Embryonic facial prominence (tissue), 1 donor: Measurements from ENCODE around the gene SHQ1.

Source experiments
- DNase-seq: peaks from one replicate; pipeline ENCODE4 v3.0.0-alpha.2; 2016; ENCODE audit errors: extremely low spot score

SHQ1 gene

DNA sequence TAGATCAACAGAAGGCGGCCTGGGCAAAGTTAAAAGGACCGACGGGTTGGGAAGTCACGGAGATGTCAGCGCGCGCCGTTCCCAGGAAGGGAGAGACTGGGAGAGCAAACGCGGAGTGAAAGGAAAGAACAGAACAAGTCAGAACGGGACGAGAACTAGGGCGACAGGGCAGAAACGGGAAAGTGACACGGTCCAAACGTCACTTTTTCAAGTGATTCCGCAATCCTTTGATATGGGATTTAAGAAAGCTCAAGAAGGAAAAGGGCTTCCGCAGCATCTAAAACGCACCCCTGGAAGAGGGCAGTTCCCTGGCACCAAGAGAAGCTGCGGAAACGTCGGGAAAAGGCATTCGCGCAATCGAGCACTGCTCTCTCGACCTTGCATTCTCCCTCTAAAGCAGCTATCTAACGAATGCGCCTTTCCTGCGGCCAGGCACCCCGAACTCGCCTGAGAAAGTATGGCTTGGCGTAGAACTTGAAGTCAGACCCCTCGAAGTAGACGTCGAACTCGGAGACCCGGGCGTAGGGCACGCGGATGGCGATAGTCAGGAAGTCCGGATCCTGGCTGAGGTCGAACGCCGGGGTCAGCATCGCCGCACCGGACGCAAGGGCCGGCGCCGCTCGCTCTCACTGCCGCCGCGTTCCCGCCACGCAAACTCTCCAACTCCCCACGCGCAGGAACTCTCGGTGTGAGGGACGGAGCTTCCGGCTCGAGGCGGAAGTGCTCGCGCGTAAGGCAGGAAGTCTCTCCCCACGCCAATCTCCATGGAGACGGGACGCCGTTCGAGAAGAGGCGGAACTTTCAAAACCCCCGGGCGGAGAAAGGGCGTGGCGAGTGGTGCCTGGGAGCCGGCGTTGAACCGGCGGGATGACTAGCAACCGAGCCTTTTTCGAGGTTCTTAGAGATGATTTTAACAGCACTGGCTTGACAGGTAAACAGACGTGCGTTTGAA, at the start of gene SHQ1:
SHQ1 (minus strand) TSS at position 695 of the 952 bp plus-strand sequence; CDS start at position 590, 105 bp downstream.
- peak; percentile 89 for DNase-seq

DNA sequence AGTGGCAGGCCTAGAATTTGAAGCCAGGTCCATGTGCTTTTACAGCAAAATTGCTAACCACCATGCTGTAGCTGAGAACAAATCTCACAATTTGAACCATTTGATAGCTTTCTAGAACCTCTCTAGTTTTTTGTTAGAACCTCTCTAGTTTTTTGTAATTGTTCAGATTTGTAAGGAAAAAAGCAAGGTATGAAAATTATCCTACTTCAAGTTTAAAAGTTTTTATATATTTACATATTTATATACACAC, 49.4 kb upstream of the SHQ1 start:
- no peak for DNase-seq

DNA sequence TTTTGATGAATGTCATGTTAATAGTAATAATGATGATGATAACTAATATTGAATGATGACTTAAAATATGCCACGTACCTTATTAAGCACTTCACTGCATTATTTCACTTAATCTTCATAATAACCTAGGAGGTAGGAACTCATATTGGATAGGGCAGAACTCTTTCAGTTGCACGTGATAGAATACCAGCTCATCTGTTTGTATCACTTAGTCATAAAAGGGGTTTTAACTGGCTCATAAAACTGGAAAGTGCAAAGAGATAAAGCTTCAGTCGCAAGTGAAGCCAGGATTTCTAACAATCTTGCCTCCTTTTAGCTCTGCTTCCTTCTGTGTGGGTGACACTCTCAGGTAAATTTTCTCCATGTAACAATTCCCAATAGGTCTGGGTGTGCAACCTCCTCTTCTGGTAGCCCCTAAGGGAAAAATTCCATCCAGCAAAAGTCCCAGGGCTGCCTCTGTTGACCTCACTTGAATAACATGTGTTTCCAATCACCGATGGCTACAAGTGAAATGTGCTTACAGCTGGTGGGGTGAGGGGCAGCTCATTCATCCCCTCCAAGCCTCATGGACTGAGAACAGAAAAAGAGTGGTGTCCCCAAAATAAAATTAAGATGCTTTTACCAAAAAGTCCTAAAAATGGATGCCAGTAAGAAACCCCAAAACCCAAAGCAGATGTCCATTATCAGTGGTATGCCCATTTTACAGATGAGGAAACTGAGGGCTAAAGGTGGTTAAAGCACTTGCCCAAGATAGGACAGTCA, 48.9 kb upstream of the SHQ1 start:
- DNase-seq = no peak

DNA sequence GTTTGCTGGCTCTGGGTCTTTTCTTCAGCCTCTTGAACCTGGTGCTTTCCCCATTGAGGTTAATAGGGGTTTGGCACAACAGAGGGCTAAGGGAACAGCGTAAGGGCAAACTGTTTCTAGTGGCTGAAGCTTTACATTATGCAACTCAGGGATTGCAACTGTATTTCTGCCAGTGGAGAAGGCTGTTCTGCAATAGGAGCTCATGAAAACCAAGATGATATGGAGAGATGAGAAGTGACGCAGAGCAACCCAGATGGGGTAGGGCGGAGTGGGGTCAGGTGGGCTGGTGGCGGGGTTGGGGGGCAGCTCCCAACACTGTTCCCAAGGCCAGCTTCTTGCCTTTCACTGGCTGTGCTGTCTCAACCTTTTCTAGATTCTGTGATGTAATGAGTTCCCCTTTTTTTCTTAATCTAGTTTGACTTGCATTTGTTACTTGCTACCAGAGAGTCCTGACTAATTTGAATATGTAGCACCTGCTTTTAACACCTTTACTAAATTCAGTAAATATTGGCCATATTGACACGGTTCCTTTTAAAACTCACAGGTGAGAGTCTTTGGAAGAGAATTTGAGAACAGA, 46.8 kb upstream of the SHQ1 start:
- no peak for DNase-seq

DNA sequence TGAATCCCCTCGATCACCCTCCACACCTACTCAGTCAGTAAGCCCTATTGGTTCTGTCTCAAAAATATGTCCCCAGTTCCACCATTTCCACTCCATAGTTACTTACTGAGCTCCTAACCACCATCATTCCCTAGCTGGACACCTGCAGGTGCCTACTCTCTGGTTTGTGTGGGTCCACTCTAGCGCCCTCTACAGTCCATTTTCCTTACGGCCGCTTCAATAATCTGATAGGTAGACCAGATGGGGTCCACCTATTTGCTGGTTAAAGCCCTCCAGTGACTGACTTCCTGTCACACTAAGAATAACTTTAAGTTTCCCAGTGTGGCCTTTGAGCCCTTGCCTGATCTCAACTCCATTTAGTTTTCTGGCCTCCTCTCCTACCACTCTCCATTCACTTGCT, 44.6 kb upstream of the SHQ1 start:
- no peak for DNase-seq

DNA sequence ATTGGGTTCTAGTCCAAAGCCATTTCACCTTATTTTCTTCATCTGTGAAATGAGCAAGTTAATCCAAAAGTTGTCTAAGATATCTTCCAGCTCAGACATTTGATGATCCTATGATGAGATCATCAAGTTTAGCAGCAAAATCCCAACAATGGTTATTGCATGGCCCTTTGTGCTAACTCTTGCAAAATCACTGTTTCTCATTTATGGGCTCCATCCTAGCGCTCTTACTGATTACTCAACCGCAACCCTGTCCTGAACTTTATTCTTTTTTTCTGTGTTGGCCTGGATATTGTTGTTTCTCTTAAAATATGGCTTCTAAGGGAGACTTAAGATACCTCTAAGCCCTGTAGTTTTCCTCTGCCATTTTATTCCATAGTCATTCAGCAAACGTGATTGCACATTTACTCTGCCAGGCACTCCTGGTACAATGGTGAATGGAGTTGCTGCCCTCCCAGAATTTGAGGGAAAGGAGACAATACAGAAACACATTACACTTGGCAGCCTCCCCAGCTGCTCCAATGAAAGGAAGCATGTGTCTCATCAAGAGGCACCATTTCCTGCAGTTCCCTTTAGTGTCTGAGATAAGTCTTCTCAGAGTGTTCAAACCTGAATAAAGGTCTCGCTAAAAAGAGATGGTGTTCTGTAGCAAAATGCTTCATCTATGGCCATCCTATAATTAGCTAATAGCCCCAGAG, 44.0 kb upstream of the SHQ1 start:
- no peak for DNase-seq

DNA sequence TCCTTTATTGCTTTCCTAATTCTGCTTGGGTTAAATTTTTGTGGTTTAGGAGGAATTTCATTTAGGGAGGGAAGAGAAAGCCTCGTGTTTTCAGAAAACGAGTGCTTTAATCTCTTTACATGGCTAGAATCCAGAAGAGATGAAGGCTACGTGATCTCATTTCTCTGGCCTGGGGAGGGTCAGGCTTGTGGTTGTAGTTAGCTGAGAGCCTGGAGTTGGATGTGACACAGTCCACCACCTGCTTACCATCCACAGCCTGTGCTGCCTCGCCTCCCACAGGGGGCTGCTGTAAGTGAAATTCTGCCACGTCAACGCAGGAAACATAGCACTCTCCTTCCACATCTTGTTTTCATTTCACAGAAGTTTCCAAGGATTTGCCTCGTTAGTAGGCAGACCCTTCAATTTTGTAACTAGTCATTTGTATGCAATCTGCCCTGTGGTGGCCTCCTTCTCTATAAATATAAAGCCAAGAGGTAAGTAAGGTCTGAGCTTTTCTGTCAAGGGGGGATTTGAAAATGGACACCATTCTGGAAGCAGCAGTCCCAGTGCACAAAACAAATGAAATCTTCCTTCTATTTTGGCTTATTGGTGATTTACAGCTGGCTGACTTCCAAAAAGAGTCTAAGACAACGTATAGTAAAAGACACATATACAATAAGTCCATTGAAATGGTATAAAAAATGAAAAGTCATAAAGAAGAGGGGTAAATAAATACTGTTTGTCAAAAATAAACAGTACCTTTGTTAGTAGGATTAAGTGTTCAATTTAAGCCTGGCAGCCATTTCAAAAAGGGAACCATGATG, 43.0 kb upstream of the SHQ1 start:
- DNase-seq = peak; percentile 90

DNA sequence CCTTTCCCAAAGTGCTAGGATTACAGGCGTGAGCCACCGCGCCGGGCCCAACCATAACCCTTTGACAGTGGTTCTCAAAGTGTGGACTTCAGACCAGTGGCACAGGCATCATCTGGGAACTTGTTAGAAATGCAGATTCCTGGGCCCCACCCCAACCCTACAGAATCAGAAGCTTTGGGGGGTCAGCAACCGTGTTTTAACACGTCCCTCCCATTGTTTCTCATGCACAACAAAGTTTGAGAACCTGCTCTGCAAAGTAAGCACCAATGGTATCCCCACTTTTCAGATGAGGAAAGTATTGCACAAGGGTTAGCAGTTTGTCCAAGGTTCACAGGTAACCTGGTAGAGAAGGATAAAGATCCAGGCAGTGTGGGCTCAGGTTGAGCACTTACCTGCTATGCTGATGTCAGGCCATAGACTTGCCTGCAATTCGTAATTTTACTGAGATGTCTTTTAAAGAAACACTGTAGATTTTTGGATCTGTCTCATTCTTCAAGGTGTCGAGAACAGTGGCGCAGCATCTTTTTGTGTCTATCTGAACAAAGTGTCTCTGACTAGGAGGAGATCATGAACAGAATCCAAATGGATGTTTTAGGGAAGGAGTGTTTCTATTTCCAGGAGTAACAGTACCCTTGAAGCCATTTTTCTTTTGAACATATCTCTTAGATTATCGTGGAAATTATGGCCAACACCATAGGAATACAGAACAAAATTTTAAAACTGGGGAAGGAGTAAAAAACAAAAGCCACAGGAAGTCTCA, 42.1 kb upstream of the SHQ1 start:
- DNase-seq = no peak

DNA sequence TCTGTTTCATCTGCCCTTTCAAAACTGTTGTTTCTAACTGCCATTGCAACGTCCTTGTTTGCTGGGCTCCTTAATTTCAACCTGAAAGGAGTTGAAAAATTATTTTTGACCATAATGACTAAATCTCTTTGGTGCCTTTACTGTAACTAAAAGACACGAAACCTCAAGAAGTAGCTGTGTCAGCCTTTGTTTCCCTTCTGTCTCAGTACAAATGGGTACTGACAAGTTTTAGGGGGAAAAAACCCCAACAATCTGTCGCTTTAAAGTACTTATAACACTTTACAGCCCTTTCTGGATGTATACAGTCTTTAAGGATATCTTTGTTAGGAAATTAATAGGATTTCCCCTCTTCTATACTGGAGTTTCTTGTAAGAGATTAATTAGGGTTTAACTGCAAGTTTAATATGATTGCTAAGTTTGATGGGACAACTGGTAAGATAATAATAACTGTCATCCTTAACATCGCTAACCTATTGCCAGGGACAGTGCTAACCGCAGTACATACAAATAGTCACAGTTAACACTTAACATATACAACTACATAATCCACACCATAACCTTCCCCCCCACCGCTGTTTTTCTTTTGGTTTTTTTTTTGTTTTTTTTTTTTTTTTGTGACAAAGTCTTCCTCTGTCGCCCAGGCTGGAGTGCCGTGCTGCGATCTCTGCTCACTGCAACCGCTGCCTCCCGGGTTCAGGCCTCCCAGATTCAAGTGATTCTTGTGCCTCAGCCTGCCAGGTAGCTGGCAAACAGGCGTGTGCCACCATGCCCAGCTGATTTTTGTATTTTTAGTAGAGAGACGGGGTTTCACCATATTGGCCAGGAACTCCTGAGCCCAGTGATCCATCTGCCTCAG, 41.3 kb upstream of the SHQ1 start:
- DNase-seq = no peak

DNA sequence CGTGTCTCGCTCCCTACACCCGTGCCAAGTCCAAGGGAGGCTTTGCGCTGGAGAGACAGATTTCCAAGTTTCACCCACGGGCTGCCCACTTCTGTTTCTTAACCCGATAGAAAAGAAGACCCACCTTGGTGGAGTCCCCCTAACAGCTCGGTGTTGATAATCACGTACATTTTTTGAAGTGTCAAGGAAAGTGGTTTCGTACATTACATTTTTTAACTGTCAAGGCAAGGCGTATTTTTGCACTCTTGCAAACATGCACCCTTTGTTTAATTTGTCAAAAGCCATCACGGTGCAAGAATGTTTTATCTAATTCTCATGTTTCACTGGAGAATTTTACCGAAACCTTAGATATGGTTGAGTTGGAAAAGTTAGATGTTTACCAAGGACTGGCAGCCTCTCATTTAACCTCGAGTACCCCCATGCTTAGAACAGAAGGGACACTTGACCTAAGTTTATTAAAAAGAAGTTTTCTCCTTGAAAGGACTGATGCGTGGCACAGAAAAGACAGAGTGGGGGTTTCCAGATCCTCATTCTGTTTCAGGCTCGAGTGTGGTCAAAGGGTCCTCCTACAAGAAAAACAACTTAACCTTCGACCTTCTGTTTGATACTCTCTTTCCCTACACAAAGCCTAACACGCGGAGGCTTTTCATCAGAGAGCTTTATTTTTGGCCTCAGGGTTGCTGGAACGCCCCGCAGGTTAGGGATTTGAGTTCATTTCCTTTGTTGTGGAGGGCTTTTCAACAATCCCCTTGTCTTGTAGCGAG, 40.5 kb upstream of the SHQ1 start:
- DNase-seq = no peak

DNA sequence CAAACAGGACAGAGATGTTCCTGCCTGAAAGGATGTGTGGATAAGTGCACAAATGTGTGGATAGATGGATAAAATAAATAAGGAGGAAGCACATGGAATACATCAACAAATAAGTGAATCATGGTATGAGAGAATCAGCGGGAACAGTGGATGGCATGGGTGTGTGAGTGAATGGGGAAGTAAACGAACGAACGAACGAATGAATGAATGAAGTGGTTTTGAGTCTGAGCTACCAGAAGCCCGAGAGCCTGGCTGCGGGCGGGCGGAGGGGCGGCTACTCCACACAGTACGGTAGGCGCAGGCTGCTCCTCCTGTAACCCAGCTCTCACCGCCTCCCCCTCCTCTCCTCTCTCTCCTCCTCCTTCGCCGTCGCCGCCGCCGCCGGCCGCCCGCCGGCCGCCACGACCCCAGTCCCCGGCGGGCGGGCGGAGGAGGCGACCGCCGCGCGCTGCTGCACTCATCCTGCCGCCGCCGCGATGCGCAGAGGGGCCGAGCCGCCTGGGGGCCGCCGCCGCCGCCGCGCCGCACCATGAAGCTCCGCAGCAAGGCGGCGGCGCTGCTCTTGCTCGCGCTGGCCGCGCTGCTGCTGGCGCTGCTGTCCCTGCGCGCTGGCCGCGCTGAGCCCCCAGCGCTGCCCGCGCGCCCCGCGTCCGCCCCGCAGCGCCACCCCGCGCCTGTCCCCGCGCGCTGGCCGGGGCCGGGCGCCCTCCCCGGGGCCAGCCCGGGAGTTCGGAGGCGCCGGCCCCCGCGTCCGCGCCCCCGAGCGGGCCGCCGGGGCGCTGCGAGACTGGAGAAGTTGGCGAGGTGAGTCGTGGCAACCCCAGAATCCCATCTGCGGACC, 39.7 kb upstream of the SHQ1 start, which contains the start of gene GXYLT2:
GXYLT2 (plus strand) TSS at position 342 of the 841 bp plus-strand sequence; CDS start at position 530, 188 bp downstream.
- DNase-seq = peak; percentile 78

DNA sequence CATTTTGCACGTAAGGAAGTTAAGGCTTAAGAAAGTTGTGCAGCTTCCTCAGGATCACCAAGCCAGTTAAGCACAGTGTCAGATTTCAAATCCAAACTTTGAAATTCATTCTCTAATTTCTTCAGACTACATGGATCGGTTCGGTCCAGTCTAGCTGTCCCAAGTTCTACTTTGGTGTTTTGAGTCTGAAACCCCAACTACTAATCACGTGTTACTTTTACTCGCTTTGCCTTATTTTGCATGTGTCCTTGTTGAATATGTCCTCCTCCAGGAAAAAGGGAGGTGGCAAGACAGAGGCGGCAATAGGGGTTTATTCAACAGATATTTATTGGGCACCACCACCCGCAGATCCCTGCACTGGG, 39.1 kb upstream of the SHQ1 start:
- DNase-seq = no peak

DNA sequence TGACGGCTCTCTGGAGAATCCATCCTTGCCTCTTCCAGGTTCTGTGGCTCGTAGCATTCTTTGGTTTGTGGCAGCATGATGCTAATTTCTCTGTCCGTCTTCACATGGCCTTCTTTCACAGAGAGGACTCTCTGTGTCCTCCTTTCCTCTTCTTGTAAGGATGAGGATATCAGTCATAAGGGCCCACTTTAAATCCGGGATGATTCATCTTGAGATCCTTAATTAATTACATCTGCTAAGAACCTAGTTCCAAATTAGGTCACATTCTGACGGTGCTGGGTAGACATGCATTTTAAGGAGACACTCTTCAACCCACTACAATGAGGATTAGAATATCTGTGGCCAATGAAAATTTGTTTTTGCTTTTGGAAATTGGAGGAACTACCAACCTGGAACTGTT, 23.9 kb upstream of the SHQ1 start:
- DNase-seq = no peak

DNA sequence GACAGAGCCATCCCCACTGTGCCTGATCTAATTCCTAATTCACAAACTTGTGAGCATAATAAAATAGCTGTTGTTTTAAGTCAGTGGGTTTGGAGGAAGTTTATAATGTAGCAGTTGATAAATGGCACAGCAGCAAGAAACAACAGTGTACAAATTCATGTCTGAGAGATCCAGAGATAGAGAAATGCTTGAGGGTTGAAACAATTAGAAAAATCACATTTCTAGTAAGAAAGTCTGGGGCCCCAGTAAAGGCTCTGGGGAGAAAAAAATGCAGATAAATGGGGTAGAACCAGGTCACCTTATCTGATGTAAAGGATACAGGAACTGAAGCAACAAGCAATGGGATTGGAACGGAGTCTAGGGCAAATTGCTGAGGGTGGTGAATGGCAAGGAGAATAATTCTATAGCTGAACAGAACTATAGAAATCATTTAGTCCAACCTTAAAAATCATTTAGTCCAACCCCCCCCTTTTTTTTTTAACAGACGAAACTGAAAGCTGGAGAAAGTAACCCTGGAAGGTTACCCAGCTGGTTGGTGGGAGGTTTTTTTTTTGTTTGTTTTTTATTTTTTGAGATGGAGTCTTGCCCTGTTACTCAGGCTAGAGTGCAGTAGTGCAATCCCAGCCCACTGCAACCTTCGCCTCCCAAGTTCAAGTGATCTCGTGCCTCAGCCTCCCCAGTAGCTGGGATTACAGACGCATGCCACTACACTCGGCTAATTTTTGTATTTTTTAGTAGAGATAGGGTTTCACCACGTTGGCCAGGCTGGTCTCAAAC, 14.3 kb upstream of the SHQ1 start:
- DNase-seq = no peak

DNA sequence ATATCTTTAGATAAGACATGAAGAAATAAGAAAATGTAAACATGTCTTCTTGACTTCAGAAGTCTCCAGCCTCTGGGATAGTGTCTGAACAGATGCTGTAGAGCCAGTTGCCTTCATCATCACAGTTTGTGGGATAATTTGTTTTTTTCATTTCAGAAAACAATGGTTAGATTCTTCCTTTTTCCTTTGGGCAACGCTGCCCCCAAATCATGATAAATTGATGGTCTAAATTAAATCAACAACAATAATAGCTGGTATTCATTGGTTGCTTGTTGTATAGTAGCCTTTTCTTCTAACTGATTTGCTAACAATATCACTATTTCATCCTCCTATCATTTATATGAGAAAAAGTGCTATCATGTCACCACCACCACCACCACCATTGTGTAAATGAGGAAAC, 12.6 kb upstream of the SHQ1 start:
- no peak for DNase-seq

DNA sequence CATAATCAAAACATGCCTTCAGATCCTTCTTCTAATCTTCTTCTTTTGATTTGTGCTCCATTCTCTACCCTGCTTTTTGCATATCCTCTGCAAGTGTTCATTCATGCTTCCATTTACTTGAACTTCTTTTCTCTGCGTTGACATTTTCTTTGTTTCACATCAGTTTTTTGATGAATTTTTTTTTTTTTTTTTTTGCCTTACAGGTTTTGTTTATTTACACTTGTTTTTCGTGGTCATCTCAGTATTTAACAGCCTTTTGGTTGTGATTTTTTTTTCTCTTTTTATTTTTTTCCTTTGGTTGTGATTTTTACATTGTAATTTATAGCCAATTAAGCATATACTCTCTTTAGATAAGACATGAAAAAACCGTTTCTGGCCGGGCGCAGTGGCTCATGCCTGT, 11.8 kb upstream of the SHQ1 start:
- no peak for DNase-seq

DNA sequence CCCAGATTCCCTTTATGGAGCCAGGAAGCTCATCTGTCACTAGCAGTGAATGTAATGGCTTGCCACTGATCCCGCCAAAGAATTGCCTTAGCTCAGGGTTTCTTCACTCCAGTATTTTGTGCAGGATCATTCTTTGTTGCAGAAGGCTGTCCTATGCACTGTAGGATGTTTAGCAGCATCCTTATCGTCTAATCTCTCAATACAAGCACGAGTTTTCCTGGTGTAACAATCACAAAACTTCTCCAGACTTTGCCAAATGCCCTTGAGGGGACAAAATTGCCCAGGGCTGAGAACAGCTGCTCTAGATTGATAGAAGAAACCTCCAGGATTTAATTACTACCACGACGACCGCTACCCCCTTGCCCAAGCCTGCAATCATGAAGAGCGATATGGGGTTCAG, 6.8 kb upstream of the SHQ1 start:
- DNase-seq = no peak
